Measurements from ENCODE around the gene RAB37.

- TF ChIP-seq, protein P1, sequence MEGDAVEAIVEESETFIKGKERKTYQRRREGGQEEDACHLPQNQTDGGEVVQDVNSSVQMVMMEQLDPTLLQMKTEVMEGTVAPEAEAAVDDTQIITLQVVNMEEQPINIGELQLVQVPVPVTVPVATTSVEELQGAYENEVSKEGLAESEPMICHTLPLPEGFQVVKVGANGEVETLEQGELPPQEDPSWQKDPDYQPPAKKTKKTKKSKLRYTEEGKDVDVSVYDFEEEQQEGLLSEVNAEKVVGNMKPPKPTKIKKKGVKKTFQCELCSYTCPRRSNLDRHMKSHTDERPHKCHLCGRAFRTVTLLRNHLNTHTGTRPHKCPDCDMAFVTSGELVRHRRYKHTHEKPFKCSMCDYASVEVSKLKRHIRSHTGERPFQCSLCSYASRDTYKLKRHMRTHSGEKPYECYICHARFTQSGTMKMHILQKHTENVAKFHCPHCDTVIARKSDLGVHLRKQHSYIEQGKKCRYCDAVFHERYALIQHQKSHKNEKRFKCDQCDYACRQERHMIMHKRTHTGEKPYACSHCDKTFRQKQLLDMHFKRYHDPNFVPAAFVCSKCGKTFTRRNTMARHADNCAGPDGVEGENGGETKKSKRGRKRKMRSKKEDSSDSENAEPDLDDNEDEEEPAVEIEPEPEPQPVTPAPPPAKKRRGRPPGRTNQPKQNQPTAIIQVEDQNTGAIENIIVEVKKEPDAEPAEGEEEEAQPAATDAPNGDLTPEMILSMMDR (IDR thresholded peaks at IDR 0.05 in 4 of 5, conservative IDR thresholded peaks at IDR 0.05 in 1 of 5) = no peak
- no peak for TF ChIP-seq POLR2A (IDR thresholded peaks at IDR 0.05)
These were observed 1.3 kb downstream of the RAB37 start for GRCh38 chr17:74738051-74738996.

All from gastrocnemius medialis (tissue), 4 donors.